SW 1271 (cell line): Measurements from ENCODE around the gene PANK1.

Source experiments
- DNase-seq, 2 experiments: peaks; one replicate each; lab custom pipeline; 2025; lab: John Stamatoyannopoulos, UW

The PANK1 gene

GRCh38 chr10:89615824-89616223, 29.2 kb downstream of the PANK1 start:
- no peak for DNase-seq

- DNase-seq = no peak
These were observed 29.9 kb downstream of the PANK1 start for GRCh38 chr10:89615112-89615511.

GRCh38 chr10:89613582-89613981, 31.5 kb downstream of the PANK1 start:
- DNase-seq = no peak

- DNase-seq = no peak
These were observed 33.8 kb downstream of the PANK1 start for GRCh38 chr10:89611282-89611681.

- no peak for DNase-seq
These were observed 35.2 kb downstream of the PANK1 start for GRCh38 chr10:89609833-89610346.

- DNase-seq = no peak
These were observed 40.8 kb downstream of the PANK1 start for GRCh38 chr10:89604200-89604599.

- no peak for DNase-seq
These were observed 42.1 kb downstream of the PANK1 start for GRCh38 chr10:89602919-89603318.

GRCh38 chr10:89601728-89602361, 43.2 kb downstream of the PANK1 start:
- DNase-seq = no peak

- DNase-seq = no peak
These were observed 45.0 kb downstream of the PANK1 start for GRCh38 chr10:89600041-89600440.

GRCh38 chr10:89593043-89593442, 52.0 kb downstream of the PANK1 start:
- no peak for DNase-seq

GRCh38 chr10:89592539-89592938, 52.5 kb downstream of the PANK1 start:
- no peak for DNase-seq

GRCh38 chr10:89591796-89592271, 53.2 kb downstream of the PANK1 start:
- no peak for DNase-seq

GRCh38 chr10:89591111-89591795, 53.8 kb downstream of the PANK1 start:
- no peak for DNase-seq

GRCh38 chr10:89590326-89590725, 54.7 kb downstream of the PANK1 start:
- no peak for DNase-seq

- no peak for DNase-seq
These were observed 55.8 kb downstream of the PANK1 start for GRCh38 chr10:89589101-89589720.

- DNase-seq = no peak
These were observed 56.4 kb downstream of the PANK1 start for GRCh38 chr10:89588671-89589070.

- DNase-seq = no peak
These were observed 63.0 kb downstream of the PANK1 start for GRCh38 chr10:89582022-89582421.

- no peak for DNase-seq
These were observed 64.8 kb downstream of the PANK1 start for GRCh38 chr10:89580243-89580642.

GRCh38 chr10:89576696-89577095, 68.3 kb downstream of the PANK1 start:
- no peak for DNase-seq

- no peak for DNase-seq
These were observed 69.0 kb downstream of the PANK1 start for GRCh38 chr10:89576022-89576421.

- DNase-seq = no peak
These were observed 70.0 kb downstream of the PANK1 start for GRCh38 chr10:89575031-89575430.

GRCh38 chr10:89574368-89574767, 70.7 kb downstream of the PANK1 start:
- no peak for DNase-seq
